ENCODE results near the gene AGPAT1.

AGPAT1 gene

DNA sequence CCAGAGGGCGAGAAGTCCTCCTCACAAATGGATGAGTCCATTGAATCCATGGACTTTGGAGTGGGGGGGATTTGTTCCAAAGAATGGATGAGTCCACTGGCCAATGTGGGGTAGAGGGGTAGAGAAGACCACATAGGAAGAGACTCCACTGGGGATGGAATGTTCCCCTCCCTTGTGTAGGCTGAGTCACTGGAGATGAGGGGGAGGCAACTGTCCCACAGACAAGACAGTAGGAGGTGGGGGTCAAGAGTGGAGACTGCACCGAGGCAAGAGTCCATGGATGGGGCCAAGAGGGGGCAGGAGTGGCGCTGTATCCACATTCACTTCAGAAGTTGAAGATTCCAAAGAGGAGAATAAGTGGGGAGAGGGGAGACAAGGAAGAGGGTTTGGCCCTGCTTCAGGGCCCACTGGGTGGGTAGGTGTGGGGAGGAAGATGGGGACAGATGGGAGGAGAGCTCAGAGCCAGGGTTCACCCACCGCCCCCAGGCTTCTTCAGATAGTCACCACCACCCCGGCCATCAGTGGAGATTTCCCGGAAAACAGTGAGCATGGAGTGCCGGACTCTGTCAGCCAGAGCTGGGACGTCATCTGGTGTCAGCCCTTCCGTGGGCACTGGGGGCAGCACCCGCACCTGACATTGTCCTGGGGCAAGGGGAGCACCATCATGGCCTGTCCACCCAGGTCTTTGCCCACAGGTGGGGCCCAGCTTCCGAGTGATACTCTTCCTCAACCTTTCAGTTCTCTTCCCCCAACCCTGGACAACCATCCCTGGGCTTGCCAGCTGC is 6.9 kb downstream of the AGPAT1 start:
- DNase-seq (ENCODE audit: low spot score), result no peak

DNA sequence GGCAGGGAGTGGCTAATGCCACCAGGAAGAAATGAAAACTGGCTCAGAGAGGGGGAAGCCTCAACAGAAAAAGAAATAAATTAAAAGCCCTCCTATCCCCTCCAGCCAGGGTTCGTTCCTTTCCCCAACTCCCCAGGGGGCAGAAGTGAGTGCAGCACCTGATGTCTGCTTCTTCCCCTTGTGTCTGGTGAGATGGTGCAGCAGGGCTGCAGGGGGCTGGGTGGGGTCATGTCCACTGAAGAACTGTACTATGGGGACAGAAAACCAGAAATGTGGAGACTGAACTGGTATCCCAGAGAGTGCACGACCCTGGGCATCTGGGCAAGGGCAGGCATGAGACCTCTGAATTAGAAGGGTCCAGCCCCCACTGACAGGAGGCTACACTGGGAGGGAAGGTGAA is 7.5 kb downstream of the AGPAT1 start:
- DNase-seq (ENCODE audit: low spot score), result no peak

DNA sequence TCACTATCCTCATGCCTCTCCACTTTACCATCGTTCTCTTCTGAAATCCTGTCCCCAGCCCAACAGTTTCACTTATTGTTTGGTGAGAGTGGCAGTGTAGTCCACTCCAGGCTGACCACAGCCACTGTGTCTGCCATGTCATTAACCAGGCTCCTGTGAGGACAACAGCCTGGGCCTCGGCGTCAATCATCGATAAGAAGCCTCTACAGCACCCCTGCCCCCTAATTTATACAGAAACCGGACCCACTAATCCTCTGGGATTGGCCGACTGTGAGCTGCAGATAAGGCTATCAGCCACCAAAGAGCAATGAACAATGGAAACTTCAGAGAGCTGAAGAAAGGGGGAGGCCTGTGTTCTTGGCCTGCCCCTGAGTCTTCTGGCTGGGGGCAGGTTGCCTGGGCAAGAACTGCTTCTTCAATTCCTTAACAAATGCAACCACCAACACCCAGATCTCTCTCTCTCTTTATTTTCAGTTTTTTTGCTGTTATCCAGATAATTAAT is 8.1 kb downstream of the AGPAT1 start:
- no peak for DNase-seq (ENCODE audit: low spot score)

DNA sequence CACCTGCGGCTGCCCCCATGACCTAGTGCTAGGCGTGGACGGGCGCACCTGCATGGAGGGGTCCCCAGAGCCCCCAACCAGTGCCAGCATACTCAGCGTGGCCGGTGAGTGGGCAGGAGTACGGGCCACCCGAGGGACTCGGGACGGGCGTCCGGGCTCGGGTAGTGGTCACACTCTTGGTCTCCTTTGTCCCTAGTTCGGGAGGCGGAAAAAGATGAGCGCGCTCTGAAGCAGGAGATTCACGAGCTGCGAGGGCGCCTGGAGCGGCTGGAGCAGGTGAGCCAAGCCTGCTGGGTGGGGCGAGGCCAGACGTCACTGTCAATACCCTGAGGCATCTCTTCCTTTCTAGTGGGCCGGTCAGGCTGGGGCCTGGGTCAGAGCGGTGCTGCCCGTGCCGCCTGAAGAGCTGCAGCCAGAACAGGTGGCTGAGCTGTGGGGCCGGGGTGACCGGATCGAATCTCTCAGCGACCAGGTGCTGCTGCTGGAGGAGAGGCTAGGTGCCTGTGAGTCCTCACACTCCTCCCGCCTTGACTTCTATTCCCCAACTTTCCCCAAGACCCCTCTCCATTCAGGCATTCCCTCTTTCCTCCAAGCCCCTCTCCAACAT is 8.6 kb downstream of the AGPAT1 start:
- DNase-seq (ENCODE audit: low spot score), result no peak

DNA sequence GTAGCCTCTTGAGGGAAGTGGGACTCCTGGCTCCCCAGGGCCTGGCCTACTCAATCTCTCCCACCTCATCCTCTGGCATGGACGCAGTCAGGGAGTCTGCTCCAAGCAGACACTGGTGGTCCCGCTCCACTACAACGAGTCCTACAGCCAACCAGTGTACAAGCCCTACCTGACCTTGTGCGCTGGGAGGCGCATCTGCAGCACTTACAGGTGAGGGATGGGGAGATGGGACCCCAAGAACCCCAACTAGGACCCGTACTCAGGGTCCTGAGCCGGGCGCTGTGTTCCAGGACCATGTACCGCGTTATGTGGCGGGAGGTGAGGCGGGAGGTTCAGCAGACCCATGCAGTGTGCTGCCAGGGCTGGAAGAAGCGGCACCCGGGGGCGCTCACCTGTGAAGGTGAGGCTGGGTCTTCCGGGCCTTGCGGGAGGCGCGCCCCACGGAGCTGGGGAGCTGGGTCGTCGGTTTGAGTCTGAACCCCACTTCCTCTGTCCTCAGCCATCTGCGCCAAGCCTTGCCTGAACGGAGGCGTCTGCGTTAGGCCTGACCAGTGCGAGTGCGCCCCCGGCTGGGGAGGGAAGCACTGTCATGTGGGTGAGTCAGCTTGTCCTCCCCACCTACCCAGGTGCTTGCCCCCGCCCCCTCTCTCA is 9.3 kb downstream of the AGPAT1 start:
- DNase-seq (ENCODE audit: low spot score), result peak; percentile 74

DNA sequence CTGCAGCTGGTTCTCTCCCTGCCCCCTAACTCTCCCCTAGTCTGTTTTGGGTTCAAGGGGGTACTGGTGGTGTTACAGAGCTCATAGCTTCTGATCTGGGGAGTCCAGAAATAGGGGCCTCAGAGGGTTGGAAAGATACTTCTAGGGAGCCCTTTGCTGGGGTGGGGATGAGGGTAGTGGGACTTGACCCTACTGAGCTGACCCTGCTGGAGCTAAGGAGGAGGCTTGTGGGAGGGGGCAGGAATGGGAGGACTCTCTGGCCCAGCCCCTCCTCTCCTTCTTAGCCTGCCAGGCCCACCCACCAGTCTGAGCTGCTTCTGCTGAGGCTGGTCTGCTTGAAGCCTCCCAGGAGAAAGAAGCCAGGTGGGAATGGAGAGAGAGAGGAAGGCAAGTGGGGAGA is 11.6 kb downstream of the AGPAT1 start, which contains the start of gene EGFL8:
Gene EGFL8, plus strand, starts transcription at position 301 of the 400 bp plus-strand sequence. CDS start 1,571 bp downstream, outside the sequence.
- no peak for DNase-seq (ENCODE audit: low spot score)

DNA sequence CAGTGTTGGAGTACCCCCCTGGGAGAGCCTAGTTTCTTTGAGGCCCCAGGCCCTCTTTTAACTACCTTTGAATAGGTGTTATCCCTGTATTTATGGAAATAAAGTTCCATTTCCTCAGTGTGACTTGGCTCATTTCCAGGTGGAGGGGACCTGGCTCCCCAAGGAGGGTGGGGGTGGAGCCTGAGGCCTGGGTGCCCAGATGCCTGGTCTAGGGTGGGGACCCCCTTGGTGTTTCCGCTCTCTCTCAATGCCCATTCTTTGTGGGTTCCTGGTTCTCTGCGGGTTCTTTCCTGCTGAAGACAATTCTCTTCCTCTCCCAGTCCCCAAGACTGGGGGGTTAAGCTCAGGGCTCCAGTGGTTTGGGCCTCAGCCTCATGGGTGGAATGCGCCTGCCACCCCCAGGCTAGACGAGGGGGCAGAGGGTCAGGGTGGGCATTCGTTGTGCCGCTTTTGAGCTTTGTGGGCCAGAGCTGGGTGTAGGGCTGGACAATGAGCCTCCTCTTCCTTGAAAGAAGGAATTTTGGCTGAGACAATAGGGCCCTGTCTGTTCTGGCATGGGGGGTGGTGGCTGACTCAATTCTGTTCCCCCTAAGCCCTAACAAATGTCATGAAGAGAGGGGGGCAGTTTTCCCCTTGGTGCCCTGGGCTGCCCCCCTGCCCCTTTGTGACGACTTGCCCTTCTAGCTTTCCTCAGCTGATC is 12.2 kb downstream of the AGPAT1 start:
- DNase-seq (ENCODE audit: low spot score), result no peak

DNA sequence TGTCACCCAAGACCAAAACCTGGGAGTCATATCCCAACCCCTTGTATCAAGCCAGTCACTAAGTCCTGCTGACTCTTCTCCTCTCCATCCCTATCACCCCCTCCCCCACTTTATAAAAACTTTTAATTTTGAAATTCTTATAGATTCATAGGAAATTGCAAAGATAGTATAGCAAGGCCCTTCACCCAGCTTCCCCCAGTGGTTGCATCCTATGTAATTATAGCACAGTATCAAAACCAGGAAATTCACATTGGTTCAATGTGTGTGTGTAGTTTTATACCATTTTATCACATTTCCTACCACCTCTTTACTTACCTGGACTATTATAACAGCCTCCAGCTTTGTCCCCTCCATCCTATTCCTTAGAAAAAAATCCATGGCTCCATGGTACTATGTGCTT is 17.8 kb downstream of the AGPAT1 start:
- DNase-seq (ENCODE audit: low spot score), result no peak

DNA sequence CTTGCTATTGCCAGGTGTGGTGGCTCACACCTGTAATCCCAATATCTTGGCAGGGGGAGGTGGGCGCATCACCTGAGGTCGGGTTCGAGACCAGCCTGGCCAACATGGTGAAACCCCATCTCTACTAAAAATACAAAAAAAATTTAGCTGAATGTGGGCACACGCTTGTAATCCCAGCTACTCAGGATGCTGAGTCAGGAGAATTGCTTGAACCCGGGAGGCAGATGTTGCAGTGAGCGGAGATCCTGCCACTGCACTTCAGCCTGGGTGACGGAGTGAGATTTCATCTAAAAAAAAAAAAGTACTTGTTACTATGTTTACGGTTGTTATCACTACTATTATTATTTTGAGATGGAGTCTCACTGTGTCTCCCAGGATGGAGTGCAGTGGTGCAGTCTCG is 19.0 kb downstream of the AGPAT1 start:
- DNase-seq (ENCODE audit: low spot score), result no peak

DNA sequence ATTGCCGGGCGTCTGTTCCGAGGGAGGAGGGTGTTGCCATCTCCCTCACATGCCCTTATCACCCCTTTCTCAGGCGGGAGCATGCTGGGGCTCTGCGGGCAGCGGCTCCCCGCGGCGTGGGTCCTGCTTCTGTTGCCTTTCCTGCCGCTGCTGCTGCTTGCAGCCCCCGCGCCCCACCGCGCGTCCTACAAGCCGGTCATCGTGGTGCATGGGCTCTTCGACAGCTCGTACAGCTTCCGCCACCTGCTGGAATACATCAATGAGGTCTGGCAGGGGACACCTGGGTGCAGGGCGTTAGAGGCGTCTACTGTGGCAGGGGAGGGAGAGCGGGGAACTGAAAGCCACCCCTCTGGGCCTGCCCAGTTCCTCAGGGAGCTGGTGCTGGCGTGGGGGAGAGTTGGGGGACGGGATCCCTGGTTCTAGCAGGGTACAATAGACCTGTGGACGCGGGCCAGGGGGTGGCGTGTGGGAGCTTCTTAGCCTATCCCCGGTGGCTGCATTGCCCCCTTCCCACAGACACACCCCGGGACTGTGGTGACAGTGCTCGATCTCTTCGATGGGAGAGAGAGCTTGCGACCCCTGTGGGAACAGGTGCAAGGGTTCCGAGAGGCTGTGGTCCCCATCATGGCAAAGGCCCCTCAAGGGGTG is 21.2 kb downstream of the AGPAT1 start:
- DNase-seq (ENCODE audit: low spot score), result peak; percentile 76

DNA sequence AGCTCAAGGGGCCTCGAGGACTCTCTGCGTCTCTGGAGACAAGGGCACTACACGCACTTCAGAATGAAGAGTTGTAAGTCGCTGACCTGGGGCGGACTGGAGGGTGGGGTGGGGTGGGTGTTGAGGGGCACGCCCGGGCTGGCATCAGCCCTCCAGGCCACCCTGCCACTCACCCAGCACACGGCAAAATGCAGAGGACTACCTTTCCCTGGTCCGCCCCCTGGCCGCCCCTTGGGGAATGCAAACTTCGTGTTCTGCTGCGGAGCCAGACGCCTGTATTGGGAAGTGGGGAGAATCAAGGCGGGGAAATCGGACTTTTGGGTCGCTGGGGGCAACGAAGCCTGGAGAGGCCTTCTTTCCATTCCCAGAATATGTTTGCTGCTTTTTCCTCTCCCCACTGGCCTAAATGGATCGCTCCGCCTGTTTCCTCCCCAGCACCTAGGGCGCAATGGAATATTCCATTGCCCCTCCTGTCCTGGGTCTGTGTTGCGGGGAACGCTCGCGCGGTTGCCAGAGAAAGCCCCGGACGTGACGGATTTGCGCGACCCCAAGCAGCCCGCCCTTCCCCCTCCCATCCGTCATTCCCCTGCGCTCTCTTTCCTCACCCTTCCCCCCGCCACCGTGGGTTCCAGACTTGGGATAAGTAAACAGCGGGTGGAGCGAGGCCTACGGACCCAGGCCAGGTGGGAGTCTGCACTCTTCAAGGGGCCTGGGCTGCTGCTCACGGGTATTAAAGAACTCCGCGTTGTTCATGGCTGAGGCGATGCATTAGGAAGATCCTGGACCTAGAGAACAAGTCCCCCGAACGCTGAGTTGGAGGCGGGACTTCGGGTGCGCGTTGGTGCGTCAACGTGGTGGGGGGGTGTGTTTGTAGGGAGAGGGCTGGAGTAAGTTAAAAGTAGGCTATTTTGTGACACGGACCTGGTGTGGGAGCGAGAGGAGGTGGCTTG is 22.0 kb downstream of the AGPAT1 start, which contains the start of gene PPT2:
Gene PPT2, plus strand, starts transcription at position 578 of the 950 bp plus-strand sequence. CDS start 454 bp downstream, outside the sequence.
- DNase-seq (ENCODE audit: low spot score), result peak; percentile 90

DNA sequence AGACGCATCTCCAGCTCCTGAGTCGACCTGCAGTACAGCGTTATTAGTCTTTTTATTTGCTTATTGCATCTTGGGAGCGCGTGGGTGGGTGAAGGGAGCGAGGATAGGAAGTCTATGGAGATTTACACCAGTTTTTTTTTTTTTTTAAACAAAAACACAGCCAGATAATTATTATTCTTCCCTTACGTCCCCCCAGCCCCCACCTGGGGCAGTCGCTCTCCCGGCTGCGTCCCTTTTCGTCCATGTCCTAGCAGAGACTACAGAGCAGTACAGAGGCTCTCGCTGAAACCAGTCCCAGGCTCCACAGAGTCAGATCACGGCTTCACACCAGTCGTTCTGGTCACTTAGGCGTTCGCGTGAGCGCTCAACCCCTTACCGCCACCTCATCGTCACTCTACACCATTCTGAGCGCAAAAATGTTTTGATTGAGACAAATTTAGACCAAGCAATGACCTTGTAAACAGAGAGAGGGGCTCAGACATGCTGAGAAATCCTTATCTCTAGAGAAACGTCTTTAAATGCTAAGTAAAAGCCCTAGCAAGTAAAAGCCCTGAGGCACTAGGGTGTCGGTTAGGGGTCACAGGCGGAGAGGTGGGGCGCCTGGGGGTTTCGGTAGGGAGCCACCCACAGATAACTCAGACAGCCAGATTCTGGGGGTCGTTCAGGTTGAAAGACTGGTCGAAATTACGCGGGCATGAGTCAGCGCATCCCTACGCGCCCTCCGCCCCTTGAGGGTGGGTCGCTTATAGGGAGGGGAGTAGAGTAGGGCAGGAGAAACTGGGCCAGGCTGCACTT is 22.9 kb downstream of the AGPAT1 start:
- DNase-seq (ENCODE audit: low spot score), result no peak

DNA sequence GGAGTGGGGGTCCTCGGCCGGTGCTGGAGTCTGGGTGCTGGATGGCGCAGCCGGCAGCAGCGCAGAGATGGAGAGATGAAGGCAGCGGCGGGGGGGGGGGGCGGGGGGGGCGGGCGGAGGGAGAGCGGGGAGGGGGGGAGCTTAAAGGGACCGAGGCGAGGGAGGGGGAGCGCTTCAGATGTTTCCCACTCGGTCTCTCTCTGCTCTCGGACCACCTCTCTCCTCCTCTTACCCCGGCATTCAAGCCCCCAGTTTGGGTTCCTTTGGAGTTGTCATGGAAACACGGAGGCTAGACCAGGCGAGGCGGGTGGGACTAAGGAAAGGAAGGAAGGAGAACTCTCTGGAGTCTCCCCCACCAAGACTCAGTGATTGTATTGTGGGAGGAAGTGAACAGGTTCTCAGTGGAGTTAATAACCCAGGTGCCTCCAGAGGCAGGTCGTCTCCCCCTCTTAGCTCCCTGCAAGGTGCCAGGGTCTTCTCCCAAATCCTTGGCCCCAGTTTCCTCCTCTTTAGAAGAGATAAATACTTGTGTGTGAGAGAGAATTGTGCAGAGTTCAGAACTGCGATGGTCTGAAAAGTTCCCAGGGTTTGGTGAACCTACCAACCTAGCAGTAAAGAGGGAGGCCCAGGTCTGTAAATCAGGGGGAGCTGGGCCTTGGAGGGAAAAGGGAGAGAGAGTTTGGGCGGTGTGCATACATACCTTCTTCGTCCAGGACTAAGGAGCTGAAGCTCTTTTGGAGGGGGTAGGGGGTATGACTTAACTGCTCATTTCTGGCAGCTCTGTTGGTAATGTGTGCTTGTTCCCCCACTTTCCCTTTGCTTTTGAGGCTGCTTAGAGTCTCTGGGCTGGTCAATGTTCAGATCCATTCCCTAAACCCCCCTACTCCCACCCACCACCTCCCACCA is 23.8 kb downstream of the AGPAT1 start, which contains the start of gene PRRT1:
Gene PRRT1, minus strand, starts transcription at position 77 of the 906 bp plus-strand sequence. CDS start 112 bp downstream, outside the sequence.
- DNase-seq (ENCODE audit: low spot score), result no peak

DNA sequence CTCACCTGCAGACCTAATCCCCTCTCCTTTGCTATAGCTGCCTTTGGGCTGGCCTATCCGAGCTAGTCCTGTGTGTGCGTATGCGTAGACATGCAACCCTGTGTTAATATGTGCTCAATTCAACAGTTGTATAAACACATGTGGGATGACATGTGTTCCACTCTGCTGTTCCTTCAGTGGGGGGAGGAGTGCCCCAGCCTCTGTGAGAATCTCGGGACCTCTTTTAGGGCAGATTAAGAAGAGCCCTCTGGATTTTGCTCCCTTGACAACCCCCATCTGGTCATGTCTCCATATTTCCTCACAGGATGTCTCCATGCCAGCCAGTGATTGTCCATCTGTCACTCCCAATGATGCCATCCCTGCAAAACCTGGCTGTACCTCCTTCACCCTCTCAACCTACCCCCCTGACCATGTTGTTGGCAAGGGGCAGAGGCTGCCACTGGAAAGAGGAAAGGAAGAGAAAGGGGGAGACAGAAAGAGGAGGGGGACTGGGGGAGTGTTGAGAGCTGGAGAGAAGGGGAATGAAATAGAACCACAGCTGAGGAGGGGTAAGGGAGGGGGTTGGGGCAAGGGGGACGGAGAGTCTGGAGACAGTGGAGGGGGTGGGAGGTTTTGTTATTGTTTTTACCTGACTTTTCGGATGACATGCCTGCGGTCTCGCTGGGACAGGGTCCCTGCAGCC is 24.6 kb downstream of the AGPAT1 start:
- DNase-seq (ENCODE audit: low spot score), result no peak

DNA sequence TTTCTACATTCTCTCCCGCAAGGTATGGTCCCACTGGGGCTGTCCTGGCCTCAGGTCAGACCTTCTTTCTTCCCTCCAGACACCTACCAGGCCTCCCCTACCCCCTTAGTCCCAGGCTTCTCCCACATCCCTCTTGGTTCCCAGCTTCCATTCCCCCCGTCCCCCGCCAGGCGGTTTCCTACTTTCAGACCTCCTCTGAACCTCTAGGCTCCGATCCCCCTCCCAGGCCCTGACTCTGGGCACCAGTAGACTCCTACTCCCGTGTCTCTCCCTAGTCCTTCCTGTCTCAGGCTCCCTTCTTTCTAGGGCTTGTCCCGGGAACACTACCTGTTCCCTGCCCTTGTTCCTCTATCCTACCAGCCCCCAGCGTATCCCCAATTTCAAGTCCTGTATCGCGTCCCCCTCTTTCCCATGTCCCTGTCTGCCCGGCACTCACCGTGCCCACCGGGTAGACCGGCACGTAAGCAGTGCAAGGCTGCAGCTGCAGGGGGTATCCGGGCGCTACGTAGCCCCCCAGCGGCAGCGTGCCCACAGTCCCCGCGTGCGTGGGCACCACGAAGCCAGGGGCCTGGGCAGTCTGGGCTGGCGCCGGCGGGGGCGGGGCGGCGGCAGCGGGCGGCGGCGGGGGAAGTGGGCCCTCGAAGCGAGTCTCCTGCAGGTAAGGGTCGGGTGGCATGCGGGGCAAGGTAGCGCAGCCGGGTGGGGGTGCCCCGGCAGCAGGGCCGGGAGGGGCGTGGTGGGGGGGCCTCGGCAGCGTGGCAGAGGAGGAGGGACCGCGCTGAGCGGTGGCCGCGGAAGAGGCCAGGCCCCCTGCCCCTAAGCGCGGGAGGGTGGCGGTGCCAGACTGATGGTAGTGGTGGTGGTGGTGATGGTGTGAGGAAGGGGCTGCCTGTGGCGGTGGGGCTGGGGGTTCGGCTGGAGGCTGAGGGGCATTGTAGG is 25.7 kb downstream of the AGPAT1 start:
- DNase-seq (ENCODE audit: low spot score), result no peak

DNA sequence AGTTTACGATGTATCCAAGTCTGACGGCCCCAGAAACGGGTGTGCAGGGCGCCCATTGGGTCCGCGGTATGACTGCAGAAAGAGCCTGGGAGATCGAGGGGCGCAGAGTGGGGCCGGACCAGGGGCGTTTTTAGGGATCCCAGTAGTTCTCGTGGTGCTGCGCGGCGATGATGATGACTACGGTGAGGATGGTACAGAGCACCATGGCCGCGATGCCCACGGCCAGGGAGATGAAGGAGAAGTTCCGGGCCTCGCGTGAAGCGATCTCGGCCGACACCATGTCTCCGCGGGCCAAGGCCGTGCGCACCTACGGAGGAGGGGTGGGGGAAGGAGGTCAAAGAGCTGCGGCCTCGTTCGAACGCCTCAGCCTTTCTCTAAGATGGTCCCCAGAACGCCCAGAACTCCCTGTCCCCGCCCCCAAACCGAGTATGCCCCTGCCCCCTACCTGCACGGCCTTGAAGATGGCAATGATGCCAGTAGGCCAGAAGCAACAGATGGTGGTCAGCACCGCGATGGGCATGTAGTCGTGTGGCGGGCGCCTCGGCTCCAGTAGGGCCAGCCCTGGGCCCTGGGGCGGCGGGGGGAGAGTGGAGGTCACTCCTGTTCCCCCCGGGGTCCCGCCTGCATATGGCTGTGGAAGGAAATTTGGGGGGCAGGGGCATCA is 26.7 kb downstream of the AGPAT1 start:
- DNase-seq (ENCODE audit: low spot score), result no peak

Data from iPS-NIHi11 (cell line).